Ramos (cell line): ENCODE measurements around the gene BAG5.
"Not testable (repeated sequence)": the region's sequence is repeated elsewhere in the genome, so short reads cannot be mapped to it uniquely, and the experiment has no call there.

Source experiments
- in situ Hi-C: fragments of 300-500 bp; cut with MboI; formaldehyde crosslinking; loops from one replicate; pipeline ENCODE4 v1.14.3; 2022; ENCODE audit warnings: low sequenced_read_pairs; ENCODE audit not compliant: unreplicated experiment

The BAG5 gene

GRCh38 chr14:103525430-103526246 is 36.8 kb downstream of the BAG5 start:
- in situ Hi-C loops = not testable (repeated sequence)

GRCh38 chr14:103524002-103524935 is 38.2 kb downstream of the BAG5 start:
- in situ Hi-C loops = no loop called here

- in situ Hi-C loops = no loop called here
Measured at GRCh38 chr14:103523575-103523954, 38.9 kb downstream of the BAG5 start.

GRCh38 chr14:103522649-103523574 is 39.5 kb downstream of the BAG5 start, which contains the start of gene CKB:
CKB (minus strand) TSS chr14:103522830; CDS start chr14:103522493, 337 bp downstream.
- in situ Hi-C loops = no loop called here

GRCh38 chr14:103521951-103522563 is 40.4 kb downstream of the BAG5 start:
- in situ Hi-C loops = no loop called here

- in situ Hi-C loops = no loop called here
Measured at GRCh38 chr14:103521438-103521950, 41.0 kb downstream of the BAG5 start.

GRCh38 chr14:103520657-103521437 is 41.6 kb downstream of the BAG5 start:
- in situ Hi-C loops = no loop called here

- in situ Hi-C loops = no loop called here
Measured at GRCh38 chr14:103520269-103520656, 42.2 kb downstream of the BAG5 start.

GRCh38 chr14:103519837-103520212 is 42.6 kb downstream of the BAG5 start:
- in situ Hi-C loops = loop anchor here (5.0 kb wide), 1 partner anchor 37 kb away; no protein-coding TSS in a partner anchor

GRCh38 chr14:103519043-103519836 is 43.2 kb downstream of the BAG5 start:
- in situ Hi-C loops = loop anchor here (5.0 kb wide), 1 partner anchor 38 kb away; no protein-coding TSS in a partner anchor

GRCh38 chr14:103518422-103519042 is 43.9 kb downstream of the BAG5 start:
- in situ Hi-C loops = loop anchor here (5.0 kb wide), 1 partner anchor 39 kb away; no protein-coding TSS in a partner anchor

GRCh38 chr14:103517721-103518421 is 44.6 kb downstream of the BAG5 start:
- in situ Hi-C loops = loop anchor here (5.0 kb wide), 1 partner anchor 39 kb away; no protein-coding TSS in a partner anchor

GRCh38 chr14:103517174-103517566 is 45.3 kb downstream of the BAG5 start:
- in situ Hi-C loops = loop anchor here (5.0 kb wide), 1 partner anchor 40 kb away; no protein-coding TSS in a partner anchor

- in situ Hi-C loops = loop anchor here (5.0 kb wide), 1 partner anchor 41 kb away; no protein-coding TSS in a partner anchor
Measured at GRCh38 chr14:103516426-103517173, 45.9 kb downstream of the BAG5 start.

GRCh38 chr14:103514596-103515421 is 47.6 kb downstream of the BAG5 start:
- in situ Hi-C loops = loop anchor here (5.0 kb wide), 1 partner anchor 42 kb away; no protein-coding TSS in a partner anchor
